Uterus (tissue), 4 donors: Measurements from ENCODE around the gene ISOC2. TPM values are rescaled to one million over a fixed set of nuclear protein-coding genes. Genes with fewer than 3 reads are reported as not detected.

Experiments used
- DNase-seq, 2 donors: peaks; one replicate each; pipeline ENCODE4 v3.0.0-alpha.2; 2019 to 2020
- H3K27ac ChIP-seq, 2 donors: fragments of 200-600 bp; sonication (generic); 1 replicate in 1 of 2; 2 replicates in 1 of 2; pipeline ENCODE4 v1.5.1; 2016 to 2018
- H3K27me3 ChIP-seq, 2 donors: fragments of 200-600 bp; sonication (generic); one replicate each; pipeline ENCODE4 v1.5.1; 2018 to 2019; ENCODE audit warnings: control low read depth in 1 of 2
- H3K36me3 ChIP-seq, 2 donors: fragments of 200-600 bp; sonication (generic); one replicate each; pipeline ENCODE4 v1.5.1; 2019; ENCODE audit warnings: control low read depth in 1 of 2
- H3K4me1 ChIP-seq, 2 donors: fragments of 200-600 bp; sonication (generic); one replicate each; pipeline ENCODE4 v1.5.1; 2018 to 2019; ENCODE audit warnings: control low read depth in 1 of 2
- H3K4me3 ChIP-seq, 2 donors: fragments of 200-600 bp; sonication (generic); 1 replicate in 1 of 2; 2 replicates in 1 of 2; pipeline ENCODE4 v1.5.1; 2018 to 2019; ENCODE audit warnings: mild to moderate bottlenecking in 1 of 2
- H3K9me3 ChIP-seq, 2 donors: fragments of 200-600 bp; sonication (generic); one replicate each; pipeline ENCODE4 v1.5.1; 2019; ENCODE audit warnings: control low read depth in 1 of 2
- POLR2A ChIP-seq, 2 donors: fragments of 450-650 bp; IDR thresholded peaks; one replicate each; pipeline ENCODE4 v1.6.1; 2016; ENCODE audit warnings: antibody characterized with exemption in 2 of 2, mild to moderate bottlenecking in 1 of 2, moderate library complexity in 1 of 2
- intact Hi-C: fragments of 100-400 bp; cut with DNase I; formaldehyde crosslinking; loops from one replicate; pipeline ENCODE4 v1.15.1; 2023; ENCODE audit warnings: low total_unique reads
- total RNA-seq, 4 donors: library from RNA; depleted of rRNA in 3 of 4; stranded (reverse); fragments of >200 nt in 3 of 4; gene quantifications; one replicate each; pipeline versions ENCODE4 v1.1.0 to v1.2.4, GENCODE V29; 2014 to 2023
- TF ChIP-seq, protein P1 (sequence below), 4 experiments: fragments of 200-600 bp in 2 of 4; fragments of 450-650 bp in 2 of 4; sonication (generic) in 2 of 4; IDR thresholded peaks; one replicate each; pipeline ENCODE4 v1.5.1; 2016 to 2019; ENCODE audit warnings: antibody characterized with exemption in 4 of 4, mild to moderate bottlenecking in 2 of 4, moderate library complexity in 1 of 4
- donor health status: DM: yes; HTN: yes; CAD: no.

The ISOC2 gene
- total RNA-seq, 4 donors from 2014 or later, result 1.2 to 78.6 (median 23.8) TPM

DNA sequence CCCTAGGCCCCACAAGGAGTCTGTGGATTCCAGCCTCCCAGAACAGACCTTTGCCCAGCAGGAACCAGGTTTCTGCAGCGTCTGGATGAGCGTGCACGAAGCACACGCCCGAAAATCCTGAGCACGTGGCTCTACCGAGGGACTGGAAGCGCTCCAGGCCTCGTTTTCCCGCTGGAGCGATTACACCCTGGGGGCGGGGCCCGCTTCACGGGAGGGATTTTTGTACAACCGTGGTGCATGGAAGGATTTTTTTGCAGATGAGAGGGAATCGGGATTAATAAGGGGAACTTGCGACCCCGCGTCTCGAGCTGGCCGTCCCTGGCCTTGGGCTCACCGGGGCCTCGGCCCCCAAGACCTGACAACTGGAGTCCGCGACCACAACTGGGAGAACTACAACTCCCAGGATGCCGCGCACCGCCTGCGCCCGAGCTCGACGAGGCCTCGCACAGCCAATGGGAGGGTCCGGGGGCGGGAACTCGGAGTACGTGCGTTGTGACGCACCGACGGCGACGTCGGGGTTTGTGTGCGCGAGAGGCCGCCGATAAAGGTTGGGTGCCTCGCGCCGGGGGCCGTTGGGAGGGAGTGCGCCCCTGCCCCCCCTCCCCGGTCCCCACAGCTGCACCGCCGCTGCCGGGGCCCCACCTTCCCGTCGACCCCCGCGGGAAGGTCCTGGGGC is 14.8 kb upstream of the ISOC2 start, which contains the start of gene ZNF628:
Gene ZNF628 (plus strand): TSS at position 518 of the 676 bp plus-strand sequence. CDS start 3,294 bp downstream, outside the sequence.
- no peaks in the 10 kb centered on the region for H3K27me3 ChIP-seq
- intact Hi-C loops, result no loop called here
- TF ChIP-seq, protein P1, sequence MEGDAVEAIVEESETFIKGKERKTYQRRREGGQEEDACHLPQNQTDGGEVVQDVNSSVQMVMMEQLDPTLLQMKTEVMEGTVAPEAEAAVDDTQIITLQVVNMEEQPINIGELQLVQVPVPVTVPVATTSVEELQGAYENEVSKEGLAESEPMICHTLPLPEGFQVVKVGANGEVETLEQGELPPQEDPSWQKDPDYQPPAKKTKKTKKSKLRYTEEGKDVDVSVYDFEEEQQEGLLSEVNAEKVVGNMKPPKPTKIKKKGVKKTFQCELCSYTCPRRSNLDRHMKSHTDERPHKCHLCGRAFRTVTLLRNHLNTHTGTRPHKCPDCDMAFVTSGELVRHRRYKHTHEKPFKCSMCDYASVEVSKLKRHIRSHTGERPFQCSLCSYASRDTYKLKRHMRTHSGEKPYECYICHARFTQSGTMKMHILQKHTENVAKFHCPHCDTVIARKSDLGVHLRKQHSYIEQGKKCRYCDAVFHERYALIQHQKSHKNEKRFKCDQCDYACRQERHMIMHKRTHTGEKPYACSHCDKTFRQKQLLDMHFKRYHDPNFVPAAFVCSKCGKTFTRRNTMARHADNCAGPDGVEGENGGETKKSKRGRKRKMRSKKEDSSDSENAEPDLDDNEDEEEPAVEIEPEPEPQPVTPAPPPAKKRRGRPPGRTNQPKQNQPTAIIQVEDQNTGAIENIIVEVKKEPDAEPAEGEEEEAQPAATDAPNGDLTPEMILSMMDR (IDR thresholded peaks at IDR 0.05), result peak in 1 of 4 experiments; percentile 8
- TF ChIP-seq POLR2A (IDR thresholded peaks at IDR 0.05), result peak; percentile 39 to 84
- H3K4me1 ChIP-seq, result peaks cover 0 to 7% of the 10 kb centered on the region in 2 donors
- H3K27ac ChIP-seq, result peak within 1 kb of the TSS; percentile 98
- no peaks in the 10 kb centered on the region for H3K36me3 ChIP-seq
- H3K4me3 ChIP-seq, result peak within 1 kb of the TSS; percentile 62 to 71
- no peaks in the 10 kb centered on the region for H3K9me3 ChIP-seq
- DNase-seq, result peak; percentile 98 to 99

DNA sequence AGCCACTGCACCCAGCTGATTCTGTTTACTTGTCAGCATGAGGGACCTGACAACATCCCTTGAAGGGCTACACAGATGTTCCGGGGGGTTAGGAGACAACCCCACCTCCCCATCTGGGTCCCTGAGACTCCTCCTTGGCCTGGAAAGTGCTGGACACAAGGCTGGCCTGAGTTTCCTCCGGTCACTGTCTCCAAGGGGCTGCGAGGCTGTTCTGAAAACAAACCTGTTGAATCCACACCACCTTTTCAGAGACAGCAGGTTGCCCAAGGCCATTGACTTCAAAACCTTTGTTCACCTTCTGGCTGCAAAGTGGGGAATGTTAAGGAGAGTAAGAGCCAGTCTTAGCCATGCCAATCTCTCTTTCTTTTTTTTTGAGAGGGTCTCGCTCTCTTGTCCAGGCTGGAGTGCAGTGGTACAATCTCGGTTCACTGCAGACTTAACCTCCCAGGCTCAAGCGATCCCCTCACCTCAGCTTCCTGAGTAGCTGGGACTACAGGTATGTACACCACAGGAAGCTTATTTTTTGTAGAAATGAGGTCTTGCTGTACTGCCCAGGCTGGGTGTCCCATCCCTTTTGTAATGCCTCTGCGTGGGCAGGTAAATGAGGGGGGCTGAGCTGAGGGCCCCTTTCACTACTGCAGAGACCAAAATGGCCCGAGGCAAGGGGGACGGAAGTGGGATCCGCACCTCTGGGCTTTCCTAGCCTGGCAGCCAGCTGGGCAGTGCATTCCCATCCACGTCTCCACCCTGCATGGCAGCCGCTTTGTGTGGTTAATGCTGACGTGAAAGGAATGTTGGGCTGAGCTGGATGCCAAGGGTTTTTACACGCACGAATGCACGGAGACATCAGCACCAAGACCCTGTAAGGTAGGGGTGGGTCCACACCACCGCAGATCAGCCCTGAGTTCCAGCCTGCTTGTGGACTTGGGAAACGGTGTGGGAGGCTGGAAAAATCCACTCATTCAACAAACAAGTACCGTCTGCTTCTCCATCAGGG is 13.1 kb upstream of the ISOC2 start:
- Histone ChIP-seq H3K36me3 (no peaks in the 10 kb centered on the region), H3K27ac (peak overlapping the region; percentile 27 to 48), H3K4me1 (peaks cover 0 to 7% of the 10 kb centered on the region in 2 donors), H3K4me3 (no peak overlapping the region), H3K9me3 (no peaks in the 10 kb centered on the region), H3K27me3 (no peaks in the 10 kb centered on the region)
- intact Hi-C loops, result no loop called here
- TF ChIP-seq, protein P1 (IDR thresholded peaks at IDR 0.05), result no peak
- TF ChIP-seq POLR2A (IDR thresholded peaks at IDR 0.05), result no peak
- no peak for DNase-seq

DNA sequence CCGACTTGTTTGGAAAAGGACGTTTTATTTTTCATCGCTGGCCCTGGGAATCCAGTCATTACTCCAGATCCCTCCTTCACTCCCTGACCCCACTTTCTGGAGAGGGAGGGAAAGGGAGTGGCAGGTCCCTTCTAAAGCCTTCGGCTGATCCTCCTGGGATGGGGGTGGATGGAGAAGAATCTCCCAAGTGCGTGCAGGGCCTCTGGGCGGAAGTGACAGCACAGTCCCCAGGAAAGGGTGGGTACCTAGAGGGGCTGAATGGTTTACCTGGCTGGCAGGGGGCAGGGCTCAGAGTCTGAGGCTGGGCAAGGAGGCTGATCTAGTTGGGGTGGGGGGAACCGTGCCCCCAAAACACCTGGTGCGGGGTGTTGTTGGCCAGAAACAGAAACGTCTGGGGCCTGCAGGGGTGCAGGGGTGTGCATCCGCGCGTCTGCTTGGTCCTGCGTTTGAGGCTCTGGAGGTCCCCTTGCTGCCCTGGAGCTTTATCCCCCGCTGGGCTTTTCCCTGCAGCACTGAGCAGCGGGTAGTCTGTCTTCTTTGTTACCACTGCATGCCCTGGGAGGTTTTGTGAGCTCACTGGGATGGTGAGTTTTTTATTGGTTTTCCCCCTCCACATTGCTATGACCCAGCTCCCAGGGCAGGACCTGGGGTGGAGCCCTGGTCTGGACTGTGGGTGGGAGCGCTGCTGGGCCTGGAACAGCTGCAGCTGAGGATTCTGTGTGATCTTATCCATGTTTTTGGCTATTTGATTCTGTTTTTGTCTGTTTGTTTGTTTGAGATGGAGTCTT is 12.0 kb upstream of the ISOC2 start:
- TF ChIP-seq, protein P1 (IDR thresholded peaks at IDR 0.05), result no peak
- no peak for TF ChIP-seq POLR2A (IDR thresholded peaks at IDR 0.05)
- intact Hi-C loops, result no loop called here
- Histone ChIP-seq H3K9me3 (no peaks in the 10 kb centered on the region), H3K4me1 (peaks cover 0 to 7% of the 10 kb centered on the region in 2 donors), H3K27ac (peak overlapping the region; percentile 27 to 48), H3K27me3 (no peaks in the 10 kb centered on the region), H3K36me3 (no peaks in the 10 kb centered on the region), H3K4me3 (no peak overlapping the region)
- no peak for DNase-seq

DNA sequence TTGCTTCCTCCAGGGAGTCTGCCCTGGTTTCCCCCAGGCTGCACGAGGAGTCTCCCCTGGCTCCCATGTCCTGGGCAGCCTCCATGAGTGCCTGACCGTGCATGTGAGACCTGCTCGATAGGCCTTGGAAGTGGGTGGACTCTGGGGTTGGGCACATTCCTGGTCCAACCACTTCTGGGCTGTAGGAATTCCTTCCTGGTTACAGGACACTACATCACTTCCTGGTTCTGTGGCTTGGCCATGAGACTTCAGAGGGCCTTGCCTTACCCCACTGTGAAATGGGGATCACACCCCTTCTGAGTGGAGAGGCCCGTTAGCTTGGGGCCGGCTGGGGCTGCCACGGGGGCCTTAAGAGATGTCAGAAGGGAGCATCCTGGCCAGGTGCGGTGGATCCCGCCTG is 11.0 kb upstream of the ISOC2 start:
- Histone ChIP-seq H3K9me3 (no peaks in the 10 kb centered on the region), H3K36me3 (no peaks in the 10 kb centered on the region), H3K4me1 (peaks cover 0 to 7% of the 10 kb centered on the region in 2 donors), H3K27ac (peak overlapping the region in 1 of 2 donors; percentile 48), H3K27me3 (no peaks in the 10 kb centered on the region), H3K4me3 (no peak overlapping the region)
- no peak for DNase-seq
- TF ChIP-seq, protein P1 (IDR thresholded peaks at IDR 0.05), result no peak
- no peak for TF ChIP-seq POLR2A (IDR thresholded peaks at IDR 0.05)
- intact Hi-C loops, result no loop called here
